Vagina (tissue), 2 donors: ENCODE measurements around the gene VCP.

ENCODE experiments used
- CTCF ChIP-seq, 3 experiments: fragments of 450-650 bp in 2 of 3; fragments of 200-600 bp in 1 of 3; sonication (generic) in 1 of 3; IDR thresholded peaks; one replicate each; pipeline ENCODE4 v1.5.1; 2017 to 2019; ENCODE audit warnings: antibody characterized with exemption in 3 of 3, mild to moderate bottlenecking in 2 of 3, moderate library complexity in 2 of 3
- POLR2A ChIP-seq, 2 donors: fragments of 450-650 bp; IDR thresholded peaks; one replicate each; pipeline ENCODE4 v1.6.1; 2017; ENCODE audit warnings: antibody characterized with exemption in 2 of 2, mild to moderate bottlenecking in 2 of 2, moderate library complexity in 2 of 2
- POLR2AphosphoS5 ChIP-seq, 2 donors: sonication (generic); formaldehyde crosslinking; IDR thresholded peaks; one replicate each; pipeline ENCODE4 v1.9.0; 2017; ENCODE audit warnings: antibody characterized with exemption in 2 of 2, mild to moderate bottlenecking in 2 of 2, low read depth in 1 of 2; ENCODE audit not compliant: insufficient read depth in 1 of 2

- TF ChIP-seq CTCF (IDR thresholded peaks at IDR 0.05) (no peak), POLR2A (IDR thresholded peaks at IDR 0.05) (no peak), POLR2AphosphoS5 (IDR thresholded peaks at IDR 0.05; ENCODE audit: insufficient read depth in 1 of 2, low read depth in 1 of 2) (no peak)
Measured at GRCh38 chr9:35108946-35109575, 36.6 kb upstream of the VCP start.
